HG03025 (cell line): Measurements from ENCODE around the gene SPRR4.
A peak's percentile ranks its signal among the peaks of the same experiment; 100 is the strongest.

ENCODE experiments used
- ATAC-seq: cut with Tn5 transposase; IDR thresholded peaks from one replicate; pipeline ENCODE4 v1.9.1; 2021; ENCODE audit warnings: mild to moderate bottlenecking, moderate library complexity; ENCODE audit not compliant: unreplicated experiment, low FRiP score

SPRR4 gene

DNA sequence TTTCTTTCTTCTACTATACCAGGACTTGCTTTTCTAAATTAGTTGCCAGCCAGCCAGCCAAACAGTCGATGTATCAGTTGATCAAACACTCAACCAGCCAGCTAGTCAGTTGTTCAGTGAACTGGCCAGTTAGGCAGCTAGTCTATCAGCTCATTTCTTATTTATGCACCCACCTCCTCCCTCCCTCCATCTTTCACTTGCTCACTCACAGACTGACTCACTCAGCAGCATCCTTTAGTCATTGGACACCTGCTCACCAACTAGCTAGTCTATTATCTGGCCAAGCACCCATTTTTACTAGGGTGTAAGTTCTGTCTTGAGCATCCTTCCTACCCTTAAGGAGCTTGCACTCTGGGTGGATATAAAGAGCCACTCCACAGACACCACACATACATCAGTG, 5.9 kb upstream of the SPRR4 start:
- ATAC-seq = no peak

DNA sequence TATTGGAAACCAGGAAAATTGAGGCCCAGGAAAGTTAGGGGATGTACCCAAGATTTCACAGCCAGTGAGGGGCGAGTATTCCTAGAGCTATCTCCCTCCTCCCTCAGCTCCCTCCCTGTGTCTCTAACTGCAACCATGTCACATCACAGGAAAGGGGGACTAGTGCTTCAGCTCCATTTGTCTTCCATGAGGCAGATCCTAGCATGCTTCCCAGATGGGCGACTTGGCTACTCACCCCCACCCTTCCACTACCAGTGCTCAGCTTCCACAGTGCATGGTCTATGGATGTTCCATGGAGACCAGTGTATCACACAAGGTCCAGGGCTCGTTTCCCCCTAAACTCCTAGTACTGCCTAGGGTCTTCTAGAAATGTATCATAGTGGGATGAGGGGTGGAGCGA, 4.6 kb upstream of the SPRR4 start:
- ATAC-seq = no peak

DNA sequence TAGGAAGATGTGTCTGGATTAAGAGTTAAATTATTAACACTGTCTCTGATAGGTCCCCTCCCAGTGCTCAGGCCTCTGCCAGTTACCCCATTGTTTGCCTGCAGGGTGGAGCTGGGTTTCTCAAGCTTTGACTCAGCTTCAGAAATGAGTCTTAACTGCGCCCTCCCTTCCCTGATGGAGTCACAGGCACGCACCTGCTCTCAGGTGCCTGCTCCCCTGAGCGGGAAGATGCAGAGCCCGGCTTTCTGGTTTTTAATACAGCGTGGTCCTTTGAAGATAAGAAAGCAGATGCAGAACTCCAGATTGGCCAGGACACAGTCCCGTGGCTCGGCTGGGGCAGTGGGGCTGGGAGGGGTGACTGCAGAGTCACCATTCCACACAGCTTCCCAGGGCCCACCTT, 3.2 kb upstream of the SPRR4 start:
- ATAC-seq = no peak

DNA sequence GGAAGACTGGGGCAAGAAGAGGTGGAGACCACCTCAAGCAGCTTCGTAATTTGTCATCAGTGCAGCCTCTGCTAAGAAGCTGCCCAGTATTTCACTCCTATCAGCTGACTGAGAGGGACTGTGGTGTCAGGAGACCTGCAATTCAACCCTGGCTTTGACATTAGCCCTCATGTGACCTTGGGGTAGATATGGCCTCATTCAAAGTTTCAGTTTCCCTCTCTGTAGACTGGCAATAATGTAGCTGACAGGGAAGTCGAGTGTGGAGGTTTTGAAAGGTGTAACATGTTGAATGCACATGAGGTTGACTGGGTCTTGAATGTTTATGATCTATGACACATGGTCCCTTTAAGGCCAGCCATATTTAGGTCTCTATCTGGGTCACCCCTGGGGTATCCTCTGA, 2.2 kb upstream of the SPRR4 start:
- ATAC-seq = peak; percentile 94

- ATAC-seq = no peak
Measured at GRCh38 chr1:152969036-152969435, 1.4 kb upstream of the SPRR4 start.

DNA sequence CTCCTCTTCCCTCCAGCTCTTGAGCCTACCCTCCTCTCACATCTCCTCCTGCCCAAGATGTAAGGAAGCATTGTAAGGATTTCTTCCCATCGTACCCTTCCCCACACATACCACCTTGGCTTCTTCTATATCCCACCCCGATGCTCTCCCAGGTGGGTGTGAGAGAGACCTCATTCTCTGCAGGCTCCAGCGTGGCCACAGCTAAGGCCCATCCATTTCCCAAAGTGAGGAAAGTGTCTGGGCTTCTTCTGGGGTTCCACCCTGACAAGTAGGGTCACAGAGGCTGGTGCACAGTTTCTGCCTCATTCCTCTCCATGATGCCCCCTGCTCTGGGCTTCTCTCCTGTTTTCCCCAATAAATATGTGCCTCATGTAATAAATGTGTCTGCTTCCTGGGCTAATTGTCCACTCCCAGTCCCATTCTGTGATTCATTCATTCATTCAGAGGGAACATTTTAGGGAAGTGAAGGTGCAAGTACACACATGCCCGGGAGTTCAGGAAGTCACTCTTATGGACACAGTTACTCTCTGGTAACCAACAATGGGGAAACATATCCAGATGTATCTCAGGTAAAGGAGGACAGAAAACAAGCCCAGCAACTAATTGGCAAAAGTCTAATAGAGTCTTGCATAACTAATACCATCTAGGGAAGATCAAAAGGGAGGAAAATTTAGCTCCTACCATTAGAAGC, 1.9 kb downstream of the SPRR4 start:
- ATAC-seq = no peak

DNA sequence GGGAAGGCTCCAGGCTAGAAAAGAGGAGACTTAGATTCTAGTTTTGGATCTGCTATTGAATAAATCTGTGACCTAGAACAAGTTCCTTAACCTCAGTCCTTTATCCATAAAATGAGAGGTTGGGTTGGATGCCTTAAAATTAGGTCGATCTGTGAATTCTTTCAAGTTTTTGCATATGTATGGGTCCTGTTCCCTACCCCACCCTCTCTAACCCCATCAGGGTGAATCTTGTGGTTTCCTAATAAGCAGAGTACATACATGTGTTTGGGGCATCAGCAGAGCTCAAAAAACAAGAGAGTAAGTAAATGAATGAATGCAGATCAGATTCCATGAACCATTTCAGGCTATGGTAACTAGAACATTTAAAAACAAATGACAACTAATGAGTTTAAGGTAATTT, 6.2 kb downstream of the SPRR4 start:
- no peak for ATAC-seq

- no peak for ATAC-seq
Measured at GRCh38 chr1:152977614-152978013, 7.2 kb downstream of the SPRR4 start.

DNA sequence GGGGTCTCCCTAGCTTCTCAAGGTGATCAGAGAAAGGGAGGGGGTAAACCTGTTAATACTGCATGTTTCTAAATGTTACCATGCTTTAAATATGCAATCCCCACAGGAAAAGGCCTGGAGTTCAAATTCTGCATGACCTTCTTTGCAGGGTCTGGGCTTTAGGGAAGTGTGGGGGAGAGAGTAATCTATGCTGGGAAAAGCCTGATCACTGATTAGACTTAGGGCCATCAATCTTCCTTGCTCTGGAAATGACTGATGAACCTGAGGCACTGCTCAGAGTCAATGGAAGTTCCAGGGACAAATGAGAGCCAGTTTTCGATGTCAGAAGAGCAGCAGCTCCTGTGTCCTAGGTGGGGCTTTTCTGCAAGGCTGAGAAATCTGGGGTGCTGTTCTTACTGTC, 10.2 kb downstream of the SPRR4 start:
- ATAC-seq = no peak

DNA sequence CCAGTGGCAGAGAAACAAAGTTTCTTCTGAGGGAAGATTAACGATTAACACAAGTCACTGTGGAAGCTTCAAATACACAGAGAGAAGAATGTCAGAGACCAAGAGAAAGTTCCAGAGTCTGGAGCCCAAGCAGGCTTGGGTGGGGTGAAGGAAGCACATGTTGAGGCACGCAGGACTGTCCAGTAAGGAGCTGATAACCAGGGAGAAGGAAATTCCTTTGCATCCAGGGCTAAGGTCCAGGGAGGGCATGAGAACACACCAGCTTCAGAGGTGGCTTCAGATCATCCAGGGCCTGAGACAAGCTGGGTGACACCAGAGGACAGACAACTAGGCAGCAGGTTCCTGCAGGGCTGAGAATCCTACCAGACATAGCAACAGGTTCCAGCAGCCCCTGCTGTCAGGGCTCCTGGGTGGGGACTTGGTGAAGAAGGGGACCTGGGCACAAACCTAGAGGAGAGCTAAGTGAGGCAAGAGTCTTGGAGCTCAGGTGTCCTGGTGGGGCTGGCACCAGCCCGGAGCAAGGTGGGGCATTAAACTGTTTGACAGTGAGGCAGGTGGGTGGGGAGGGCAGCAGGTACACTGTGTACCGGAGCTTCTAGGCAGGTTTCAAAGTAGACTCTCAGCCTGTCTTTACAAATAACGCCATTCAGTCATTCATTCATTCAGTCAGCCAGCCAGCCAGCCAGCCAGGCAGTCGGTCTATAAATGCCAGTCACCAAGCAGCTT, 10.9 kb downstream of the SPRR4 start:
- ATAC-seq = no peak

GRCh38 chr1:152982076-152982475, 11.6 kb downstream of the SPRR4 start:
- ATAC-seq = no peak

- no peak for ATAC-seq
Measured at GRCh38 chr1:152983234-152983633, 12.8 kb downstream of the SPRR4 start.

- no peak for ATAC-seq
Measured at GRCh38 chr1:152983743-152984142, 13.3 kb downstream of the SPRR4 start, which contains the start of gene SPRR1A. SPRR1A (plus strand) TSS chr1:152984081; CDS start chr1:152985231, 1,150 bp downstream.

GRCh38 chr1:152986578-152986977, 16.1 kb downstream of the SPRR4 start:
- ATAC-seq = no peak

DNA sequence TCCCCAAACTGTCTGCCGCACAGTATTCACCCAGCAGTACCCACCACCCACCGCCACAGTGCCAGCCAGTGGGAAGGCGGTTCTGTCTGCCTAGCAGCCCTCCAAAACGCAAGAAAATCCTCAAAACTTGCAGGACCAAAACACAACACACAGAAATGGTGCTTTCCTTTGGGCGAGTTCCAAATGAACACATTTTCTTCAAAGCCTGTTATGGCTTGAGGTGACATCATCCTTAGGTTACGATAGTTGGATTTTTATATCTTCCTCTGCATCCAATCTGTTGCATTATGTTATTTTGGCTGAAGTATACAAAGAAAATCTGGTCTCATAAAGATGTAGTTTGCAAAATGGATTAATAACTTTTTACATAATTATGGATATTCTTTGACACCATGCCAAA, 22.7 kb downstream of the SPRR4 start:
- ATAC-seq = no peak

- ATAC-seq = no peak
Measured at GRCh38 chr1:152995842-152996241, 25.4 kb downstream of the SPRR4 start.

DNA sequence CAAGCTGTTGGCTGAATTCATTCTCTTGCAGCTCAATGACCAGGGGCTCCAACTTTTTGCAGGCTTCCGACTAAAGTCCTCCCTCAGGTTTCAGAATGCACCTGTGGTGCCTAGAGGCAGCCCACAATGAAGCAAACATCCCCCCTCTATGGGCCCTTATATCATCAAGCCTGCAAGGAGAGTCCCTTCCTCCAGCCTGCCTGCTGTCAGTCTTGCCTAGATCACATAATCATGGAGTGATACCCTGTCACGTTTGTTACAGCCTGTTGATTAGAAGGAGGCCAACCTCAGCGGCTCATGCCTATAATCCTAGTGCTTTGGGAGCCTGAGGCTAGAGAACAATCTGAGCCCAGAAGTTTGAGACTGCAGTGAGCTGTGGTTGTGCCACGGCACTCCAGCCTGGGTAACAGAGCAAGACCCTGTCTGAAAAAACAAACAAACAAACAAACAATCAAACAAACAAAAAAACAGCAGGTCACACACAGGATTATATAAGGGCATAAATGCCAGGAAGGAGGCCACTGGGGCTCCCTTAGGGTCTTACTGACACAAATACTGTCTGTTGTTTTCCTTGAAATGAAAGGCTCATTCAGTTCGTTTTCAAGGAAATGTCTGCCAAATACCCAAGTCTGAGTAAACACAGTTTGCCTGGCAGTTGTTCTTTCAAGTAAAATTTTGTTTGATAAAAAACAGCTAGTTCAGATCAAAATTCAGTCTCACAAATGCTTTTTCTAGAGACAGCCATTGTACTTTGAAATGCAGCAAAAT, 26.4 kb downstream of the SPRR4 start:
- ATAC-seq = no peak

DNA sequence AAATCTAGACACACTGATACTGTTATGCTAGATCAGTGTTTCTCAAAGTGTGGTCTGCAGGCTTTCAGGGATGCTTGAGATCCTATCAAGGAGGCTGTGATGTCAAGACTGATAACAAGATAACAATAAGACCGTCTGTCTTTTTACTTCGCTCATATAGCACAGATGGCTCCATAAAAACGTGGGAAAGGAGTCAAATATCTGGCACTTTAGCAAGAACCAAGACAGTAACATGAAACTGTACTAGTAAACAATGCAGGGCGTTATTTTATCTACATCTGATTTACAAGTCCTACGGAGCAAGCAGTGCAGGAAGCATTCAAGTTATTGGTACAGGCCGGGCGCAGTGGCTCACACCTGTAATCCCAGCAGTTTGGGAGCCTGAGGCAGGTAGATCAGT, 27.5 kb downstream of the SPRR4 start:
- no peak for ATAC-seq

DNA sequence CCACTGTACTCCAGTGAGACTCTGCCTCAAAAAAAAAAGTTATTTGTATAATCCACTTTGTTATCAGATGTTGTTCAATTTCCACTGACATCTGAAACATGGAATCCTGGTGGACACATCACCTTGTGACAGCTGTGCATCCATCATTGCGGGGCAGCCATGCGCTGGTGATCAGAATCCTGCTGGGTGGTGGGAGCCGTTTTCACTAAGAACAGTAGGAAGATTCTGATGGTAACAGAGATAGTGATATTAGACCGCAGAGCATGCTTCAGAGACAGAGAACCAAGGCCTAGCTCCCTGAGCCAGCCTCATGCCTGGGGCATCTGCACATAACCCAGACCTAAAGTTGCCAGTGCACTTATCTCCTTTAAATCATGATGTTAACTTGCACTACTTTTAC, 28.0 kb downstream of the SPRR4 start:
- no peak for ATAC-seq

DNA sequence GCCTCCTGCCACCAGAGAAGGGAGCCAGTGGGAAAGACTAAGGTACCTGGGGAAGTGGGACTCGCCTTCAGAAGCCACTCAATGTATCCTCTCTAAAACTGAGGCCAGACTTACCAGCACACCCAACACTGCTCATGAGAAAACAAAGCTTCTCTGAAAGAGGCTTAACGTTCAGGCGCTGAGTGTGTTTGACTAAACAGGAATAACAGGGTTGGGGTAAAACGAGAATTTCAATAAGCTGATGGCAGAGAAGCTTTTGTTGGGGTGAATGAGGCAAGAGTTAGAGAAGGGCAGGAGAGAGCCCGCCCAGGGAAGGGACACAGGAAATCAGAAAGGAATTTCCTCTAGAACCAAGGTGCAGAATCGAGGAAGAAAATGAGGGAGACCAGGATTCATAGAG, 29.4 kb downstream of the SPRR4 start:
- no peak for ATAC-seq

GRCh38 chr1:153000294-153000693, 29.8 kb downstream of the SPRR4 start:
- no peak for ATAC-seq
